Dedifferentiated amniotic fluid mesenchymal stem cell (primary cell): ENCODE measurements around the gene RB1.
A peak's percentile ranks its signal among the peaks of the same experiment; 100 is the strongest.
"Not testable (repeated sequence)": the region's sequence is repeated elsewhere in the genome, so short reads cannot be mapped to it uniquely, and the experiment has no call there.

Experiments
- DNase-seq: peaks from one replicate; pipeline ENCODE4 v3.0.0-alpha.2; 2016; ENCODE audit errors: extremely low spot score

RB1 gene

GRCh38 chr13:48448959-48449614 lies 145.5 kb downstream of the RB1 start:
- peak; percentile 84 for DNase-seq

DNA sequence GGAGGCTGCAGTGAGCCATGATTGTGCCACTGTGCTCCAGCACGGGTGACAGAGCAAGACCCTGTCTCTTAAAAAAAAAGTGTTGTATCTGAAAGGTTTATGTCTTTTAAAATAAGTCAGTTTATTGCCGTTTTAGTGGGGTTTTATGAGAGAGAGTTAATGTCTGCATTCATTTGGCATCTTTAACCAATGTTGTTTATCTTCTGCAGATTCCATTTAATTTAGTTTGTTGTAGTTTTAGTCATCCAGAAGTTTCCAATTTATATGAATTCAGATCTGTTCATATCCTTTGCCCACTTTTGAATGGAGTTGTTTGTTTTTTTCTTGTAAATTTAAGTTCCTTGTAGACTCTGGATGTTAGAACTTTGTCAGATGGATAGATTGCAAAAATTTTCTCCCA lies 146.1 kb downstream of the RB1 start:
- peak; percentile 19 for DNase-seq

DNA sequence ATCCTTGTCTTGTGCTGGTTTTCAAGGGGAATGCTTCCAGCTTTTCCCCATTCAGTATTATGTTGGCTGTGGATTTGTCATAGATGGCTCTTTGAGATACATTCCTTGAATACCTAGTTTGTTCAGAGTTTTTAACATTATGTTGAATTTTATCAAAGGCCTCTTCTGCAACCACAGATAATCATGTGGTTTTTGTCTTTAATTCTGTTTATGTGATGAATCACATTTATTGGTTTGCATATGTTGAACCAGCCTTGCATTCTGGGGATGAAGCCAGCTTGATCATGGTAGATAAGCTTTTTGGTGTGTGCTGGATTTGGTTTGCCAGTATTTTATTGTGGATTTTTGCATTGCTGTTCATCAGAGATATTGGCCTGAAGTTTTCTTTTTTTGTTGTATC lies 147.6 kb downstream of the RB1 start:
- DNase-seq, result not testable (repeated sequence)

DNA sequence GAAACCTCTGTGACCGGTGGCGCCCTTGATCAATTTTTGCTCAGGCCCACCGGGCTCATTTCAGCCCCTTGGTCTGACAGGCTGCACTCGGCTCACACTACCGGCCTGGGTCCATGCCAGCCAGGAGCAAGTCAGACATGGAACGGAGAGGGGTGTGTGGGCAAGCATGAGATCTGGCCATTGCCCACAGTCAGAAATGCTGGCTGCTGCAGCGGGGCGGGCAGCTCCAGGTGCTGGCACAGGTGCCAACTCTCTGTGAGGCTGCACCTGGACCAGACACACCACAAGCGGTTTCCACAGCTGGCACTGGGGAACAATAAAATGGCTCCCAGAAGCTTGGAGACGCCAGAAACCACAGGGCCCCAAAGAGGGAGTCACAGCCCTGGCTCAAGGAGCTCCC lies 153.0 kb downstream of the RB1 start:
- no peak for DNase-seq

DNA sequence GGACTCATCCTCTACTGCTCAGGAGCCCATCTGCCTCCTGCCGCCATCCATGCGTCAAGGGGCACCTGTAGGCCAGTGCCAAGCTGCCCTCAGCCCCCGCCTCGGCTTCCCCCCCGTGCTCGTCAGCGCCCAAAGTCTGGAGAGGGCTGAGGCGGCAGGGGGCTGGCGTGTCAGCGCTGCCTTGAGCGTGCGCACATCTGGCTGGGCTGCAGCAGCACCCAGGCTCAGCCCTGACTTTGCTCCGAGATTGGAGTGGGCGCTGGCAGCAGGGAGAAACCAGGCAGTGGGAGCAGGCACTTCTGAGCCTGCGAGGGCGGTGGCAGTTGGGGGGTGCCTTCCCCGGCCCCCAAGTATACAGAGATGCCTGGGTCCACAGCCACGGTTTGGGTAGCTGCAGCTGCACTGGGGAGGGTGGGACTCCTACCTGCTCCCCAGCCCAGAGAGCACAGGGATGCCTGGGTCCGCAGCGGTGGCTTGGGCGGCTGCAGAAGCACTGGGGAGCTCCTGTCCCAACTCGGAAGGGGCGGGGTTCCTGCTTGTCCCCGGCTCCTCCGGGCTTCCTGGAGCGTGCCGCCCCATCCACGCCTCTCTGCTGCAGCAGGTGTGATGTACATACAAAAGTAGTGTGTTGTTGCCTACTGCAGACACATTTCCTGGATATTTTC lies 154.2 kb downstream of the RB1 start:
- no peak for DNase-seq

DNA sequence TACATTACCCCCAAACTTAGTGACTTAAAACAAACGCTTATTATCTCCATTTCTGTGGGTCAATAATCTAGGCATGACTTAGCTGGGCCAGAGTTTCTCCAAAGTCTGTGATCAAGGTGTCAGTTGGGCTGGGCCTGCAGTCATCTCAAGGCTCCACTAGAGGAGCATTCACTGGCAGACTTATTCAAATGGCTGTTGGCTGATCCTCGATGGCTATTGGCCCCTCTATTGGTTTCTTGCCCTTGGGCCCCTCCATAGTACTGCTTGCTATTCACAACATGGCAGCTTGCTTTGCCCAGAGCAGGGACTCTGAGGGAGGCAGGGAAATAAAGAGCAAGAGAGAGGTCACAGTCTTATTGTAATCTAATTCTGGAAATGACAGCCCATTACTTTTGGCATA lies 171.7 kb downstream of the RB1 start:
- no peak for DNase-seq

DNA sequence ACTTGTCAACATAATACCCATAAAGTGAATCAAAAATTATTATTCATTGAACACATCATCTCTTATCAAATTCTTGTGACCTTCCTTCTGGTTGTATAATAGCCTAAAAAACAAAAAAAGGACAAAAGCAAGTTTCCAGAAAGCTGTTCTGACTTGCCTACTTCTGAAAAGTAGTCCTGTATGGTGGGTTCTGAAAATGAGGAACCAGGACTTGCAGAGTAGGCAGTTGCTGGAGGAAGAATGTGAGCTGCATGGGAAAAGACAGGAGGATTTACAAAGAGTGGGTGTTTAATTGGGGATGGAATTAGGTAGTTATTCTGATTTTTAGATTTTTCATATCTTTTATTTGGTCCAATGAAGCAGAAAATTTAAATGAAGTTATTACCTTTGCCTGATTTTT lies 172.7 kb downstream of the RB1 start:
- no peak for DNase-seq

DNA sequence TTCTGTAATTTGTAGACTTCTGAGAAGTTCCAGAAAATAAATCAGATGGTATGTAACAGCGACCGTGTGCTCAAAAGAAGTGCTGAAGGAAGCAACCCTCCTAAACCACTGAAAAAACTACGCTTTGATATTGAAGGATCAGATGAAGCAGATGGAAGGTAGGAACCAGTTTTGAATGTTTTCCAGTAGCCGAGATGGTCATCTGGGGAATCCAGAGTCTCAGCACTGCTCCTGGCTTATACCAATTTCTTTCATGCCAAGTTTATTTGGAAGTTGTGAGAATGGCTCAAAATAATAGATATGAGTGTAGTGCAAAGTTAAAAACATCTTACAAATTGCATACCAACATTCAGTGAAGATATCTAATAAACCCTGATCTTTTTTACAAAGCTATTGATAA lies 173.1 kb downstream of the RB1 start:
- no peak for DNase-seq

DNA sequence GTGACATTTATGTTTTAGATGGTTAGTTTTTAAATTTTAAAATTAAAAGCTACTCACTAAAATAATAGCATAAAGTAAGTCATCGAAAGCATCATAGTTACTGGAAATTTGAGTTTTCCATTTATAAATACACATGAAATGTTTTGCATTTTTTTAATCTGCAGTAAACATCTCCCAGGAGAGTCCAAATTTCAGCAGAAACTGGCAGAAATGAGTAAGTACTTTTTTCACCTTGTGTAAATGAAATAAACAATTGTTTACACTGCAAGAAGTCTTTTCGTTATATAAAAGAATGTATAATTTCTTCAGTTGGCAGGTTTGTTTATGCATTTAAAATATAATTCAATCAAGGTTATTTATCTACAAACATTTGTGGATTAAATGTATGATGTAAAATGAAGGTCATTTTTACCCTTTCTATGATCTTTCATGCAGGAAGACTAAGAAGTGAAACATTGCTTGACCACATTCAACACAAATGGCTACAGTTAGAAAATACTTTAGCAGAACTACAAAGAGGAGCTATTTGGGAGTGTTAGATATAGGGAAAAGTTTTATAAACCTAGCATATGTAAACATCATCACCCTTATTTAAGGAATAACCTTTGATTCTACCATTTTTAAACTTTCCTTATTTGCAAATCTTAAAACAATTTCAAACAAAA lies 173.8 kb downstream of the RB1 start:
- DNase-seq, result no peak

GRCh38 chr13:48478391-48478790 lies 174.8 kb downstream of the RB1 start:
- peak; percentile 61 for DNase-seq

GRCh38 chr13:48483575-48483974 lies 180.0 kb downstream of the RB1 start:
- no peak for DNase-seq

DNA sequence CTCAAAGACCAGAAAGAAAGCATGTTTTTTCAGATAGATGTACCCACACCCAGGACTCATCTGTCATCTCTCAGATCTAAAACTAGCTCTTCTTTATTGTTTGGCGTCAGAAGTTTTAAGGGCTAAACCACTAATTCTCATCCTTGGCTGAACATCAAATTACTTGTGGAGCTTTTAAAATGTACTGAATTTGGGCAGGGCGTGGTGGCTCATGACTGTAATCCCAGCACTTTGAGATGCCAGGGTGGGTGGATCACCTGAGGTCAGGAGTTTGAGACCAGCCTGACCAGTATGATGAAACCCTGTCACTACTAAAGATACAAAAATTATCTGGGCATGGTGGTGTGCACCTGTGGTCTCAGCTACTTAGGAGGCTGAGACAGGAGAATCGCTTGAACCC lies 181.9 kb downstream of the RB1 start:
- no peak for DNase-seq

- no peak for DNase-seq
Observed at GRCh38 chr13:48486362-48486761, 182.8 kb downstream of the RB1 start.

DNA sequence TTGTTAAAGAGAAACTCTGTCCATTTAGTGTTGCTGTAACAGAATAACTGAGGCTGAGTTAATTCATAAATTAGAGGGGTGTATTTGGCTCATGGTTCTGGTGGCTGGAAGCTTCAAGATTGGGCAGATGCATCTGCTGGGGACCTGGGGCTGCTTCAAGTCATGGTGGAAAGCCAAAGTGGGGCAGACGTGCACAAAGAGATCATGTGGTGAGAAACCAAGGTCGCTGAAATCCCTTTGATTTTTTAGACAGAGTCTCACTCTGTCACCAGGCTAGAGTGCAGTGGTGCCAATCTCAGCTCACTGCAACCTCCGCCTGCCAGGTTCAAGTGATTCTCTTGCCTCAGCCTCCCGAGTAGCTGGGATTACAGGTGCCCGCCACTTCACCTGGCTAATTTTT lies 183.3 kb downstream of the RB1 start:
- no peak for DNase-seq

DNA sequence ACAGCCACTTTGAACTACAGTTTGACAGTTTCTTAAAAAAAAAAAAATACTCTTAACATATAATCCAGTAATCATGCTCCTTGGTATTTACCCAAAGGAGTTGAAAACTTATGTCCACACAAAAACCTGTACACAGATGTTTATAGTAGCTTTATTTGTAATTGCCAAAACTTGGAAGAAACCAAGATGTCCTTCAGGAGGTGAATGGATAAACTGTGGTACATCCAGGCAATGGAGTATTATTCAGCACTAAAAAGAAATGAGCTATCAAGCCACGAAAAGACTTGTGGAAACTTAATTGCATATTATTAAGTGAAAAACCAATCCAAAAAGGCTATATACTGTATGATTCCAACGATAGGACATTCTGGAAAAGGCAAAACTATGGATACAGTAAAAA lies 184.4 kb downstream of the RB1 start:
- DNase-seq, result no peak

DNA sequence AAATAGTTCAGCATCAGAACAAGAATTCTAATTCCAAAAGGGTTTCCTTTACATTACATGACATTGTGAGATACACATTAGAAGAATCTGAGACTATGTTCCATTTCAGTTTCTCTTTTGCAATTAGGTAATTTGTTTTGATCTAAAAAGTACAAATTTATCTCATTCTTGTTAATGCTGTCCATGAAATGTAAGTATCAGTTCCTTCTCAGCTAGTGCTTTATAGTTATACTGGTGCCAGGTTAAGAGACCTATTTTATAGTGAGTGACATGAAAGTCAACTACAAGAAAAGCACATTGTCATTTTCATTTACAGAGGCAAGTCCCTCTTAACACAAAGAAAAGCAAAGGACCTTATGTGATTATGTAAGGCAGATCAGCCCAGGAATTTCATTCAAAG lies 185.4 kb downstream of the RB1 start:
- no peak for DNase-seq

- no peak for DNase-seq
Observed at GRCh38 chr13:48489666-48490065, 186.1 kb downstream of the RB1 start.

DNA sequence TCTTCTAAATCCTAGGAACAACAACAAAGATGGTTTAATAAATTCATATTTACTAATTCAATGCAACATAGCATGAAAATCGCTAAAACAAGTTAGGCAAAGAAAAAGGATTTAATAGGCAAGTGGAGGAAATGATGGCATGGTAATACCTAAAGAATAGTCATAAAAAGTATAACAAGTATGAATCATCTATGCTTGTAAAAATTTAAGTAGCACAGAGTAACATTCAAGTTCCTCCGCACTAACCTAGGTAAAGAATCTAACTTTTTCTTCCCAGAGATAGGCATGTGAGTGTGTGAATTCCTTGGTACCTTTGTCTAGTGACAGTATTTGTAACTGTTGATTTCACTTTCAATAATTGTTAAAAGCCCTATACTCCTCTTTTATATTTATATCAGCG lies 186.7 kb downstream of the RB1 start:
- no peak for DNase-seq

- DNase-seq, result no peak
Observed at GRCh38 chr13:48491423-48492095, 188.0 kb downstream of the RB1 start.

GRCh38 chr13:48492096-48492440 lies 188.5 kb downstream of the RB1 start:
- DNase-seq, result no peak

DNA sequence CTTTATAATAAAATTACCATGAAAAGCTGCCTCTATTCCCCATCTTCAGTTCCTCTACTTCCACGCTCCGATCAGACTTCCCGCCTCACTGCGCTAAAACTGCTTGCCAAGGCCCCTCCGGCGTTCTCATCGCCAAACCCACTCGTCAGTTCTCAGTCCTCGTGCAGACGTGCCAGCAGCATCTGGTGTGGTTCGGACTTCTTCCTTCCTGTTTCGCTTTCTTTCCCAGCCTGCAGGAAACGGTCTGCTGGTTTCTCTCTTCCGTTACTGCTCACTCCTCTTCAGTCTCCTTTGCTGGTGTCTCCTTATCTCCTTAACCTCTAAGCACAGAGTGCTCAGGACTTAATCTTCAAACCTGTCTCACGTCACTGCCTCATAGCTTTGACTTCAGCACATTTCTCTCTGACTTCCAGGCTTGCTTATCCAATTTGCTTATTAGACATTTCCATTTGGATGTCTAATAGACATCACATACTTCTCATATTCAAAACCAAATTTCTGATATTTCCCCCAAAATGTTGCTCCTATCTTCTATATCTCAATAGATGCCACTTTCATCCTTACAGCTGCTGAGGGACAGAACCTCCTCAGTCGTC lies 189.0 kb downstream of the RB1 start:
- DNase-seq, result no peak

DNA sequence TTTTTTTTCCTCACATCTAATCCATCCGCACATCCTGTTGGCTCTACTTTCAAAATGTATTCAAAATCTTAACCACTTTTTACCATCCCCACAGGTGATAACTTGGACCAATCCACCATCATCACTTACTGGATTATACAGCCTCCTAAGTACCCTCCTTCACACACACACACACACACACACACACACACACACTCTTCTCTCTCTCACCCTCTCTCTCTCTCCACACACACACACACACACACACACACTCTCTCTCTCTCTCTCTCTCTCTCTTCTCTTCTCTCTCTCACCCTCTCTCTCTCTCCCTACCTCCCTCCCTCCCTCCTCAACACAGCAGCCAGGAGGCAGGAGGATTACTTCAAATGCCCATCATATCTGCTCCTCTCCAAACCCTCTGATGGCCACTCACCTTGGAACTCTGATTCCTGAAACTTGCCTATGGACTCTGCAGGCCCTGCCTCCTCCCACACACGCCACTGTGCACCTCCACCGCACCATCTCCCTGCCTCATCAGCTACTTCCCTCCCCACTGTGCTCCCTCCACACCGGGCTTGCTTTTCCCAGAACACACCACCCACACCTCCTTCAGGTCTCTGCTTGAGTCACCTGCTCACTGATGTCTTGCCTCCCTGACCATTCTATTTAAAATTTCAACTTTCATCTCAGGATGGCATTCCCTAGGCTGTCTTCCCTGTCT lies 189.7 kb downstream of the RB1 start:
- no peak for DNase-seq
